SK-N-SH treated with all-trans-retinoic acid at 6 μM for 48 hours (cell line): ENCODE measurements around the gene TAMALIN.

Experiments used
- ARNTL ChIP-seq: fragments of 450-650 bp; formaldehyde crosslinking; IDR thresholded peaks from 2 replicates; pipeline ENCODE4 v1.5.0; 2020; ENCODE audit warnings: low read depth, mild to moderate bottlenecking, moderate library complexity, borderline replicate concordance
- ISL1 ChIP-seq: fragments of 250-450 bp; sonication (Bioruptor Pico); IDR thresholded peaks from 2 replicates; pipeline ENCODE4 v2.1.2; 2022; ENCODE audit warnings: mild to moderate bottlenecking, moderate library complexity
- RARB ChIP-seq: fragments of 250-450 bp; sonication (Bioruptor Pico); IDR thresholded peaks from 2 replicates; pipeline ENCODE4 v1.8.0; 2021; ENCODE audit warnings: mild to moderate bottlenecking, moderate library complexity
- SNAI2 ChIP-seq: fragments of 250-450 bp; sonication (Bioruptor Pico); IDR thresholded peaks from 2 replicates; pipeline ENCODE4 v1.5.0; 2020; ENCODE audit warnings: mild to moderate bottlenecking, moderate library complexity
- TCF4 ChIP-seq: fragments of 250-450 bp; sonication (Bioruptor Pico); IDR thresholded peaks from 2 replicates; pipeline ENCODE4 v1.8.0; 2021; ENCODE audit warnings: mild to moderate bottlenecking, moderate library complexity, borderline replicate concordance
- ZFP3 ChIP-seq: fragments of 250-450 bp; sonication (Bioruptor Pico); IDR thresholded peaks from 2 replicates; pipeline ENCODE4 v1.5.0; 2020; ENCODE audit warnings: mild to moderate bottlenecking, moderate library complexity
- ZFP30 ChIP-seq: fragments of 450-650 bp; formaldehyde crosslinking; IDR thresholded peaks from 2 replicates; pipeline ENCODE4 v1.5.0; 2022; ENCODE audit warnings: mild to moderate bottlenecking, moderate library complexity
- ZNF70 ChIP-seq: fragments of 450-650 bp; formaldehyde crosslinking; IDR thresholded peaks from 2 replicates; pipeline ENCODE4 v1.5.0; 2020; ENCODE audit warnings: mild to moderate bottlenecking, moderate library complexity
- ZNF8 ChIP-seq: fragments of 450-650 bp; formaldehyde crosslinking; IDR thresholded peaks from 2 replicates; pipeline ENCODE4 v1.5.0; 2020; ENCODE audit warnings: mild to moderate bottlenecking, moderate library complexity
- TF ChIP-seq, protein P1 (sequence below): fragments of 250-450 bp; sonication (Bioruptor Pico); IDR thresholded peaks from 2 replicates; pipeline ENCODE4 v1.8.0; 2020; ENCODE audit warnings: mild to moderate bottlenecking, moderate library complexity, borderline replicate concordance
- TF ChIP-seq, protein P2 (sequence below): fragments of 250-450 bp; sonication (Bioruptor Pico); IDR thresholded peaks from 2 replicates; pipeline ENCODE4 v1.5.1; 2021; ENCODE audit warnings: mild to moderate bottlenecking, moderate library complexity

GRCh38 chr12:51986834-51987233 lies 19.9 kb upstream of the TAMALIN start:
- TF ChIP-seq ARNTL (CRISPR knock-in tag), result no peak
- no peak for TF ChIP-seq ZFP3 (CRISPR knock-in tag)
- no peak for TF ChIP-seq RARB (CRISPR knock-in tag)
- no peak for TF ChIP-seq ISL1 (CRISPR knock-in tag)
- no peak for TF ChIP-seq ZNF8 (CRISPR knock-in tag)
- no peak for TF ChIP-seq TCF4 (CRISPR knock-in tag)
- TF ChIP-seq, protein P1, sequence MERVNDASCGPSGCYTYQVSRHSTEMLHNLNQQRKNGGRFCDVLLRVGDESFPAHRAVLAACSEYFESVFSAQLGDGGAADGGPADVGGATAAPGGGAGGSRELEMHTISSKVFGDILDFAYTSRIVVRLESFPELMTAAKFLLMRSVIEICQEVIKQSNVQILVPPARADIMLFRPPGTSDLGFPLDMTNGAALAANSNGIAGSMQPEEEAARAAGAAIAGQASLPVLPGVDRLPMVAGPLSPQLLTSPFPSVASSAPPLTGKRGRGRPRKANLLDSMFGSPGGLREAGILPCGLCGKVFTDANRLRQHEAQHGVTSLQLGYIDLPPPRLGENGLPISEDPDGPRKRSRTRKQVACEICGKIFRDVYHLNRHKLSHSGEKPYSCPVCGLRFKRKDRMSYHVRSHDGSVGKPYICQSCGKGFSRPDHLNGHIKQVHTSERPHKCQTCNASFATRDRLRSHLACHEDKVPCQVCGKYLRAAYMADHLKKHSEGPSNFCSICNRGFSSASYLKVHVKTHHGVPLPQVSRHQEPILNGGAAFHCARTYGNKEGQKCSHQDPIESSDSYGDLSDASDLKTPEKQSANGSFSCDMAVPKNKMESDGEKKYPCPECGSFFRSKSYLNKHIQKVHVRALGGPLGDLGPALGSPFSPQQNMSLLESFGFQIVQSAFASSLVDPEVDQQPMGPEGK (CRISPR knock-in tag), result no peak
- TF ChIP-seq, protein P2, sequence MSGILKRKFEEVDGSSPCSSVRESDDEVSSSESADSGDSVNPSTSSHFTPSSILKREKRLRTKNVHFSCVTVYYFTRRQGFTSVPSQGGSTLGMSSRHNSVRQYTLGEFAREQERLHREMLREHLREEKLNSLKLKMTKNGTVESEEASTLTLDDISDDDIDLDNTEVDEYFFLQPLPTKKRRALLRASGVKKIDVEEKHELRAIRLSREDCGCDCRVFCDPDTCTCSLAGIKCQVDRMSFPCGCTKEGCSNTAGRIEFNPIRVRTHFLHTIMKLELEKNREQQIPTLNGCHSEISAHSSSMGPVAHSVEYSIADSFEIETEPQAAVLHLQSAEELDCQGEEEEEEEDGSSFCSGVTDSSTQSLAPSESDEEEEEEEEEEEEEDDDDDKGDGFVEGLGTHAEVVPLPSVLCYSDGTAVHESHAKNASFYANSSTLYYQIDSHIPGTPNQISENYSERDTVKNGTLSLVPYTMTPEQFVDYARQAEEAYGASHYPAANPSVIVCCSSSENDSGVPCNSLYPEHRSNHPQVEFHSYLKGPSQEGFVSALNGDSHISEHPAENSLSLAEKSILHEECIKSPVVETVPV (CRISPR knock-in tag), result no peak
- TF ChIP-seq ZNF70 (CRISPR knock-in tag), result no peak
- TF ChIP-seq ZFP30 (CRISPR knock-in tag), result no peak
- no peak for TF ChIP-seq SNAI2 (CRISPR knock-in tag)
